HFF-Myc (cell line): ENCODE data around the gene PCSK1.

Source experiments
- DNase-seq: peaks from one replicate; pipeline ENCODE4 v3.0.0-alpha.2; 2011; ENCODE audit warnings: low read depth; ENCODE audit errors: extremely low read depth
- H3K4me3 ChIP-seq: replicated peaks from 2 replicates; pipeline ENCODE4 v1.5.1; 2011; ENCODE audit warnings: low read depth, mild to moderate bottlenecking, control low read depth, low read length
- CTCF ChIP-seq: IDR thresholded peaks from 2 replicates; pipeline ENCODE4 v1.5.1; 2012; ENCODE audit warnings: mild to moderate bottlenecking, low read depth, low read length, control low read depth; ENCODE audit errors: missing control alignments

Gene PCSK1

GRCh38 chr5:96433066-96433447 is at the start of gene PCSK1:
Gene PCSK1 (minus strand): TSS chr5:96433248. CDS start chr5:96433042, 206 bp downstream.
- DNase-seq = no peak
- TF ChIP-seq CTCF = no peak
- H3K4me3 ChIP-seq = no peak within 1 kb of the TSS

GRCh38 chr5:96481867-96482266 is 48.8 kb upstream of the PCSK1 start:
- no peak overlapping the region for H3K4me3 ChIP-seq
- no peak for DNase-seq
- TF ChIP-seq CTCF = no peak

- peak; percentile 30 for DNase-seq
- no peak for TF ChIP-seq CTCF
- H3K4me3 ChIP-seq = no peak overlapping the region
These were observed 48.1 kb upstream of the PCSK1 start for GRCh38 chr5:96481009-96481786.

- no peak for TF ChIP-seq CTCF
- H3K4me3 ChIP-seq = no peak overlapping the region
- no peak for DNase-seq
These were observed 45.9 kb upstream of the PCSK1 start for GRCh38 chr5:96478983-96479382.

- H3K4me3 ChIP-seq = no peak overlapping the region
- DNase-seq = peak; percentile 16
- no peak for TF ChIP-seq CTCF
These were observed 43.6 kb upstream of the PCSK1 start for GRCh38 chr5:96476654-96477053.

- no peak for TF ChIP-seq CTCF
- H3K4me3 ChIP-seq = no peak overlapping the region
- no peak for DNase-seq
These were observed 41.0 kb upstream of the PCSK1 start for GRCh38 chr5:96474073-96474472.

GRCh38 chr5:96473155-96473554 is 40.1 kb upstream of the PCSK1 start:
- TF ChIP-seq CTCF = no peak
- H3K4me3 ChIP-seq = no peak overlapping the region
- no peak for DNase-seq
